ENCODE results near the gene SH3BP4. TPM values are rescaled to one million over a fixed set of nuclear protein-coding genes. Genes with fewer than 3 reads are reported as not detected.

SH3BP4 gene
- total and polyA plus RNA-seq, 10 of the 15 experiments (the other 5 are each of a cell fraction or from before 2014, with no cell fraction given), result 0.03 to 0.36 TPM; not detected in 8

- no peak for TF ChIP-seq ZNF592 (IDR thresholded peaks at IDR 0.05)
- TF ChIP-seq CREB1 (IDR thresholded peaks at IDR 0.05; ENCODE audit: low read depth), result no peak
- no peak for TF ChIP-seq NR2F1 (conservative IDR thresholded peaks at IDR 0.05)
- TF ChIP-seq RCOR1 (conservative IDR thresholded peaks at IDR 0.05; ENCODE audit: low read depth, low read length), result no peak
- no peak for TF ChIP-seq WRNIP1 (IDR thresholded peaks at IDR 0.05; ENCODE audit: borderline replicate concordance, low read depth, low read length)
- TF ChIP-seq SUPT20H (IDR thresholded peaks at IDR 0.05; ENCODE audit: borderline replicate concordance, control insufficient read depth, low read depth, low read length), result no peak
- no peak for TF ChIP-seq NKRF (conservative IDR thresholded peaks at IDR 0.05)
- no peak for TF ChIP-seq MYB (IDR thresholded peaks at IDR 0.05; ENCODE audit: borderline replicate concordance, low read depth, low read length)
- no peak for TF ChIP-seq KLF5 (IDR thresholded peaks at IDR 0.05; ENCODE audit: partially characterized antibody)
Observed at GRCh38 chr2:234981197-234982095, 29.6 kb downstream of the SH3BP4 start (continued).

Data from GM12878 (cell line).